DMS114 treated with DMSO at 0.1 percent for 48 hours (cell line): ENCODE measurements around the gene TIMD4.

Source experiments
- DNase-seq: peaks from one replicate; lab custom pipeline; 2025; ENCODE audit not compliant: unreplicated experiment; lab: John Stamatoyannopoulos, UW

Gene TIMD4

DNA sequence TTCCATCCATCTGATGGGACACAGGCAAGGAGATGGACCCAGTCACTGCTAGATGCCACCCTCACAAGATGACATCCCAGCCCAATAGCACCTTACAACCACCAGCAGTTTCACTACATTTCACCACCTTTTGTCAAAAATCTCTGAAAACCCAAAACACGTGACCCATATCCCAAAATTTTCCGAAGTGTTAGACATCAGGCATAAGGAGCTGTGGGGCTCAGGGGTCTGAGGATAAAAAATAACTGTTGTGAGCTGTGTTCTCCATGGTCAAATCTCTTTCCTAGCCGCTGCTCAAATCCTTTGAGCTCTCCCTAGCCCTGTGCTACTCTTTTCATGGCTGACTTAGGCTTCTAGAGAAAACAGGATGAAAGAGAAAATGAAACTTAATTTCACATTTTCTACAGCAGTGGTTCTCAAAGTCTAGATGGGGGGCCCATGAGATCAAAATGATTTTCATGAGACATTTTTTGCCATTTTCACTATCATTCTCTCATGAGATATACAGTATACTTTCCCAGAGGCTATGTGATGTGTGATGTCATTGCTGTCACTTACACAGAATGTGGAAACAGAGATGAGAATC is 40.7 kb downstream of the TIMD4 start:
- no peak for DNase-seq

DNA sequence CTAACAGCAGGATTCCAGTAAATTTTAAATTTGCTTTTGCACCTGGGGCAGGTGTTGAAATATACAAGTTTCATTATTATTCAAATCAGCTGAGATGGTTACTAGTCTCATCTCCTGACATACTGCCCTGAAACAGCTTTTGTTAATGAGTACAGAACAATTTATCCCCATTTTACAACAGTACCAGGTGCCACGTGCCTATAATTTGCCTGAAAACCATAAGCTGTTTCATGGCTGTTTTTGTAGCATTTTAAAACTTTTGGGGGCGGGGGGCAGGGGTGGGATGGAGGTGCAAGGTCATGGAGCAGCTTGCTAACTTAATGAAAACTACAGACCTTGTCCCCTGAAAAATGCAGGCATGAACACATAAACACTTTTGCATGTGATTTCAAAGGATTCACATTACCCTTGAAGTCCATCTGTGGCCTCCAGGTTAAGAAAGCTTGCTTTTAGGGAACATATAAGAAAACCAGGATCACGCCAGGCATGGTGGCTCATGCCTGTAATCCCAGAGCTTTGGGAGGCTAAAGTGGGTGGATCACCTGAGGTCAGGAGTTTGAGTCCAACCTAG is 42.1 kb downstream of the TIMD4 start:
- no peak for DNase-seq

DNA sequence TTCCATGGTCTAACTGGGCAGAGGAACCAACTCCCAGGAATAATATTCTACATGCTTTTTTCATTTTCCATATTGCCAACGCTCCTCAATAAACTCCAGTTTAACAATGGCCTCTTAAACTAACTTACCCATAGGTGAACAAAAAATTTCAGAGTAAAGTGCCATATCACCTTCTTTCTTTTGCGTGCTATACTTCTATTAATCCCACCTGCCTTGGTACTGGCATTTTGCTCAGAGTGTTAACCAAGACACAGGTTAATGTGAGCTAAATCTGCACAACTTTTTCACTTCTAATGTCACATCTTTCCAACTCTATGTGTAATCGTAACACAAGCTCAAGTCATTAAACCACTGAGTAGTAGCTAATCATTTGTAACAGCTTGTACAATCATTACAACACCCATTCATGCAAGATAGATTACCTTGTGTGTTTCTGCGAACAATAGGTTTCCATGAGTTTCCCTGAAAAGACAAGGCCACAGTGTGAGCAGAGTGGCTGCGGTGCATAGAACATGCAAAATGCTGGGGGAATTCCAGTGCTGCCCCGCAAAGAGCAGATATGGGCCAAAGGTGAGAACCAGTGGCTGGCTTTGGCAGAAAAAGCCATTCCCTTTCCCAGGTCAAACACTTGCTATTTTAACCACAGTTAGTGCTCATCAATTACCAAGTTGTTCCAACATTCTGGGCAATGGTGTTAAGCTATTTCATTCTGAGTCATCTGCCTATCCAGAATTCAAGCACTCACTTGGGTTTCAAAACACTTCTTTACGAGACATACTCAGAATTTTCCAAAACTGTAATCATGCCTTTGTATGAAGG is 42.8 kb downstream of the TIMD4 start:
- DNase-seq: no peak

DNA sequence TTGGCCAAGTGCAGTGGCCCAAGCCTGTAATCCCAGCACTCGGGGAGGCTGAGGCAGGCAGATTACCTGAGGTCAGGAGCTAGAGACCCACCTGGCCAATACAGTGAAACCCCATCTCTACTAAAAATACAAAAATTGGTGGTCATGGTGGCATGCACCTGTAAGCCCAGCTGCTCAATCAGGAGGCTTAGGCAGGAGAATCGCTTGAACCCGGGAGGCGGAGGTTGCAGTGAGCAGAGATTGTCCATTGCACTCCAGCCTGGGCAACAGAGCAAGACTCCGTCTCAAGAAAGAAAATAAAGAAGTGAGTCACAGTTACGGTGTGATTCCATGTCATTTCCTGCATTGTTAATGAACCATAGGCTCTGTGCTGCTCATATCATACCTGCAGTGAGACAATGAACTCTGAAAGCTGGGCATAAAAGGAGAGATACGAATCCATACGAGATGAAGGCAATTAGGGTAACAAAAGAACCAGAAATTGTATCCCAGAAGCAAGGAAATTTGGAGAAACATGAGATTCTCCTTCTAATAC is 44.6 kb downstream of the TIMD4 start:
- no peak for DNase-seq

DNA sequence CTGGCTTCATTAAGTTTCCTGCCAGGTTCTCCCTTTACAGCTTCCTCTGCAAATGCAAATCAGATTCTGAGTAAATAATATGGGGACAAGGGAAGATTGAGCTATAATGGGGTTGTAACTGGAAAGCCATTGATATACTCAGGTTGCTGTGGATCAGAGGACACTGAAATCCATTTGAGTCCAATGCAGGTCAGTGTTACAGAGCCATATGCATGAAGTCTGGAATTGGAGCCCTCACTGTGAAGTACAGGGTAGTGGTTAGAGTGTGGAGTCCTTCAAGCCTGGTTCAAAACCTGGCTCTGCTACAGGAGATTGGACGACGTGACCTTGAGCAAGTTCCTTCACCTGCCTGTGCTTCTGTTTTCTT is 48.7 kb downstream of the TIMD4 start:
- DNase-seq: no peak

DNA sequence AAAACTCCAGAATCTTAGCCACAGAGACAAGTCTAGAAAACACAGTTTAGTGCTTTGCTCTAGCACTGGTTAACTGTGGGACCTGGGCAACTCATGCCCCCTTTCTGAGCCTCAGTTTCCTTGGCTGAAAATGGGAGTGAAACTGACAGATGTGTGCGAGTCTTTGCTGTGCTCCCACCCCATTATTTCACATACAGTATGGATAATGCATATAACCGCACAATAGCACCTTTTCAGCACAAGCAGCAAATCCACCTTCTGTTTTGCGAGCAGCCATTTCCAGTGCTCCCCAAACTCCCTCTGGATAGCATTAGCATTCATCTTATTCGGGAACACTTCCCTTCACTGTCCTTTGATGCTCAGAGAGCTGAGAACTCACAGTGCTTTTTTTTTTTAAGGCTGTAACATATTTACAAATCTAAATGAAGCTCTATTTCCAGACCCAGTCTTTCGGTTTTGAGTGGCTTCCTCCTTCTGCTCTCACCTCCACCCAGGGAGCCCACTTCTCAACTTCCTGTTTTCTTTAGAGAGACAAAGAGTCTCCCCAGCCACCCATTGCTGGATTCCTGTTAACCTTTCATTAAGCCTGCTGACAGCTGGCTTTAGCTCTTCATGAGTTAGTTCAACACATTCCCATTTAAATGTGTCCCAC is 49.2 kb downstream of the TIMD4 start:
- DNase-seq: no peak

DNA sequence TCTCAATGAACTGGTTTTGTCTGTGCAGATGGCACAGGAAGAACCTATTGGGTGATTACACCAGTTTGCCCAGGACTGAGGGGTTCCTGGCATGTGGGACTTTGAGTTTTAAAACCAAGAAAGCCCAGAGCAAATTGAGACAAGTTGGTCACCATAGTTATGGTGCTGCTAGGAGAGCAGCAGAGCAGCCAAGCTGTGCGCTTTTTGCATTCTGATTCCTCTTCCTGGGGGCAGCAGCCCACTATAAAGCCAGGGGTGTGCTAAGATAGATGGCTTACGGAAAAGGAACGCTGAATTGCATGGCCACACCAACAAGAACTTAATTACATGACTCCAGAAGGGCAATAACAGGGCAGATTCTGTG is 49.7 kb downstream of the TIMD4 start:
- DNase-seq: no peak

DNA sequence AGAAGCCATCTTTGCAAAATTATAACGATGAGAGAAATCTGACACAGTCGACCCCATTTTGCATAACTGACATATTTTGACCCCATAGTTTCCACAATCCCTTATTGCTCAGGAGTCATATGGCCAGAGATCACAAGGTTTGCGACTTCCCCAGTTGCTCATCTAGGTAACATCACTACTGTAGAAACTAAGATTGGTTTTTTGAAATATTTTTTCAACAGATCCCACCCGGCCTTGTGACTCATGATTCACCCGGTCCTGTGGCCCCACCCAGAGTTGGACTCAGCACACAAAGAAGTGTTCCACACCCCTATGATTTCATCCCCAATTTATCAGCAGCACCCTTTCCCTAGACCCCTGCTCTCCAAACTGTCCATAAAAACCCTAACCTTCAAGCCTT is 50.2 kb downstream of the TIMD4 start:
- no peak for DNase-seq

DNA sequence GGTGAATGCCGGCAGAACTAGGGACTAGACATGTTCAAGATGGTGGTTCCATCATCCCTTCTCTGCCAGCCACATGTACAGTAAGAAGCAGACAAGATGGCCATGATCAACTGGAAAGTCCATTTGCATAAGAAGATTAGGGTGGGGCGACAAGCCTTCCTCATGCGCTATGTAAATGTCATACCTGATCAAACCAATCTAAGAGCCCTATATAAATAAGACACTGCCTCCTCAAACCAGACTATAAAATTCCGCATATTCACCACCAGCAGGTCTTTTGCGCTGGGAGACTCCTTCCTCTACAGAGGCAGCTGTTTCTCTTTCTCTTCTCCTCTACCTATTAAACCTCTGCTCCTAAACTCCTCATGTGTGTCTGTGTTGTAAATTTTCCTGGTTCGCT is 53.8 kb downstream of the TIMD4 start:
- no peak for DNase-seq

DNA sequence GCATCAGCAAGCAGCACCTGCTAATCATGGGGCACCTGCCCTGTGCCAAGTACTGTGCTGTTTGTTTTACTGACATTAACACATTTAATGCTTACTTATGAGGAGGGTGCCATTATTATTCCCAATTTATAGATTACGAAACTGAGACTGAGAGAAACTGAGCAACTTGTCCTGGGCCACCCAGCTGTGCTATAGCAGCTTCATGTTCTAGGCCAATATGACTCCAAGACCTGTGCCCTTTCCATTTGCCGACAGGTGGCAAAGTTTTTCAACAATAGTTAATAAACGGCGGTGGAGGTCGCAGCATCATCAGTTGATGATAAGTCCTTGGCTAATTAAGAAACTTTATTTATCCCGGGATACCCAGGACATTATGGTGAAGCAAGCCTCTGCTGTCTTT is 55.4 kb downstream of the TIMD4 start:
- no peak for DNase-seq

DNA sequence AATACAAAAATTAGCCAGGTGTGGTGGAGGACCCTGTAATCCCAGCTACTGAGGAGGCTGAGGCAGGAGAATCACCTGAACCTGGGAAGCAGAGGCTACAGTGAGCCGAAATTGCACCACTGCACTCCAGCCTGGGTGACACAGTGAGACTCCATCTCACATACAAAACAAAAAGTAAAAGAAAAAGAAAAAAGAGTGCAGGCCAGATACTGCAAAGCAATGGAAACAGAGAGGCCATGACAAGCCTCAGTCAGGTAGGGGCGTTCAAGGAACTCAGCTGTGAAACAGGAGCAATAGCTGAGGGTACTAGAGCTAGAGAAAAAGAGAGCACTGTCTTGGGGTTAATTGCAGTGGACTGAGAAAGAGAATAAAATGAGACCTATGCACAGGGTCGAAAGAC is 56.2 kb downstream of the TIMD4 start:
- DNase-seq: no peak

DNA sequence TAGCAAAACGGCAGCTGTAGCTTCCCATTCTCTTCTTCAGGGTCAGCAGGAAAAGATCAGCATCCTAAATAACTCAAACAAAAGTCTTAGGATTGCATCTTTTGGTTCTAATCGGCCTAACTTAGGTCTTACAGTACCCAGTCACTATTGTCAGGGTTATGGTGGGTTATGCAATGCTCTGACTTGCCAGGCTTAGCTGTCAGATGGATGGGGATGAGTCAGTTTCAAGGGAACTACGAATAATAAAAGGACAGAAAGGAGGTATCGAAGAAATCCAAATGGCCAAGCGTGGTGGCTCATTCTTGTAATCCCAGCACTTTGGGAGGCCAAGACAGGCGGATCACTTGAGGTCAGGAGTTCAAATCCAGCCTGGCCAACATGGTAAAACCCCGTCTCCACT is 66.5 kb downstream of the TIMD4 start:
- DNase-seq: no peak

DNA sequence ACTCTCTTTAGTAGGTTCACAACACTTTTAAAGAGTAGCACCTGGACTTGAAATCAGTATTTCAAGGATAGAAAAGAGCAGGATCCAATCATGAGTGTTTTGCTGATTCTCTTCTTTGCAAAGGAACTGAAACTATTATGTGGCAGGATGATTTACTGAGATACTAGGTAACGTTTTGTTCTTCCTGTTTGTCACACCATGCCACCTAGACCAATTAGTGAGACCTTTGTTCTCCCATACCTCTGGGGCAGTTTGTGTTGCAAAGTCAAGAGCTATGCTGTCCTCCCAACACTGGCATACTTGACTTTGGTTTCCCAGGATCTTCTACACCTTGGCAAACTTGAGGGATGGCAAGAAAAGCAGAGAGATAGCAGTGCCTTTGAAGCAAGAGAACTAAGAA is 69.5 kb downstream of the TIMD4 start:
- no peak for DNase-seq

DNA sequence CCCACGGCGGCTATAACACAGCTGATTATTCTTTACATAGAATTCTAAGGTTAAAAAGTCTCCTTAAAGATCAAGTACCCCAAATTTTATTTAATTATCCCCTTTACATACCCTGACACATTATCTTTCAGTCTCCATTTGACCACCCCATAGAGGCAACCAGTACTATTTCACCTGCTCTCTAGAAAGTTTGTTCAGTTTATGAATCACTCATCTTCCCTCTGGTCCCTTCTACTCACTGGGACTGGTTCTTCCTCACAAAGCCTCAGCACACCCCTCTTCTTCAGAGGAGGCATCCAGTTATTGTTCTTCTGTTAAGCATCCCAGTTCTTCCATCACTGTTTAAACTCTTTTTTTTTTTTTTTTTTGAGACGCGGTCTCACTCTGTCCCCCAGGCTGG is 70.2 kb downstream of the TIMD4 start:
- DNase-seq: no peak

DNA sequence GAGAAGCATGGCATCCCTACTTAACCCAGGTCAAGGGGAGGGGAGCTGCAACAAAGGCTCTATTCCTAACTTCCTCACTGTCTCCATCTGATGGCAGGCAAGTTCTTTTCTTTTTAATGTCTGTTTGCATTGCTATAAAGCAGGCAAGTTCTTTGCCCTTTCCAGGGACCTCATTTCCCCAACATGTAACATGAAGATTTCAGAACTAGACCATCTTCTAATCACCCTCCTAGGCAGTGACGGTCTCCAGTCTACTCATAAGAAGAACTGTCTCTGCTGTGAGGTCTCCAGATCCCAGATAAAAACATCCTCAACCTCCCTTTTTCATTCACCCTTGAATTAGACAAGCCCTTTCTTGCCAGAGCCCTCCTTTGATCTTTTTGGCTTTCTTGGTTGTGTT is 70.8 kb downstream of the TIMD4 start:
- DNase-seq: no peak

DNA sequence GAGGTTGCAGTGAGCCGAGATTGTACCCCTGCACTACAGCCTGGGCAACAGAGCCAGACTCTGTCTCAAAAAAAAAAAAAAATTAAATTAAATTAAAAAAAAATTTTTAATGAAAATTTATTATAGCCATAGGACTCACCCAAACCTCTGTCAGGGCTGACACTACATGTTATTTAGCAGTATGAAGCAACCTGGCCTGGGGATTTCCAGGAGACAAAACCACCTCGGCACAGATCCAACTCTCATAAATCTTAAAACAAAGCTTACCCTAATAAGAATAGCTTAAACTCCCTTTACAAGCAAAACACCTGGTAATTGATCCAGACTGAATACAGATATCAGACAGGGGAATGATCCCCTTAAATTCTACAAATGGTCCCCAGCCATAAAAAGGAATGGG is 74.5 kb downstream of the TIMD4 start:
- no peak for DNase-seq

DNA sequence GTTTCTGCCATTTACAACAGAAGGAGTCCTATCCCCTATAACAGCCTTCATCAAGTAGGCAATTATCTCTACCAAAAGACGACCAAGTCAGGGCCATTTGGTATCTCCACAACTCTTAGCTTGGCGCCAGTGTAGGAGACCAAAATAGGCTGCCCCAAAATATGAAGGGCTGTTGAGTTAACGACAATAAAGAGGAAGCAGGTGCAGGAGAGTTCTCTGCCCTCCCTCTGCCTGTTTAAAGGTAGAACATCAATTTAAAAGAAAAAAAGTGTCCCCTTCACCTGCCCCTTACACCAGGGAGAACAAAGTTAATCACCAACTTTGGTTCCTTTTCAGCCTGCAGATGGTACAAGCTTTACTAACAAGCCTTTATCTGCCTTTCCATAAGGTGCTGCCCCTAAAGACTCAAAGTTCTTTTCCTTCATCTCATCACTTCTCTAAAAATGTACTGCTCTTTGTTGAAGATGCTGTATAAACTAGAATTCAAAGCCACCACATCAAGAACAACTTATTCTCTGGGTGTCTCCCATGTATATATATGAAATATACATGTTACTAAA is 79.6 kb downstream of the TIMD4 start:
- no peak for DNase-seq

DNA sequence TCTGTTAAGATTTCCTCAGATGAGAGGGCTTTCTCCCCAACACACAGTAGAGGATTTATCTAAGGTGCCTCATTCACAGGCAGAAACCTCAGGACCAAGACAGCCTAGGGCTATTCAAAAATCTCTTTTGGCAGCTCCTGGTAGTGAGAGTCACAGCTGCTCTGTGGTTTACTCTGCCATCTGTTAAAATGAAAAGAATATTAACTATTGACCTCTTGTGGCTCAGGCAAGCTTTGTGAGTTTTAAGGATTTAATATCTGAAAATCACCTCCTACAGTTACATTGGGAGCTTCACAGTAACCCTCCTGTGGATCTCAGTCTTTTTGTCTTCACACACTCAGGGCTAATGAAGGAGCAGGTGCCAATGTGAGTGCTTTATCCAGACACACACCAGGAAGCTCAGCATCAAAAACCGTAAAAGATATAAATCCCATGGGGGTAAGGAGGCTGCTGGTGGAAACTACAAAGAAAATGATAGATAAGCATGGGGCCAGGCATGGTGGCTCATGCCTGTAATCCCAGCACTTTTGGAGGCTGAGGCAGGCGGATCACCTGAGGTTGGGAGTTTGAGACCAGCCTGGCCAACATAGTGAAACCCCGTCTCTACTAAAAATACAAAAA is 83.3 kb downstream of the TIMD4 start:
- DNase-seq: no peak

DNA sequence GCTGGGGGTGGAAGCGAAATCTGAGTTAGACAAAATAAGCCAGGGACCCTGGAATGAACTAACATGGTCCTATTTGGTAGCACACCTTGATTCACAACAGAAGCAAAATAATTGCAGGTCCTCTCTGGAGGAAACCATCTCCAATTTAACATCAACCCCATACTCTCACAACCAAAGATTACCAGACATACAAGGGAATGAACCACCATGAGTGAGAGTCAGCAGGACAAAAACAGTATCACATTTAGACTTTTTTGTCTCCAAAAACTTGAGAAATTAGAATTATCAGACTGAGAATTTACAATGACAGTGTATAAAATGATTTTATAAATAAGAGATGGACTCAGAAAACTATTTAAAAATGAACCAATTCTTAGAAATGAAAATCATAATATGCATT is 91.8 kb downstream of the TIMD4 start:
- DNase-seq: no peak

DNA sequence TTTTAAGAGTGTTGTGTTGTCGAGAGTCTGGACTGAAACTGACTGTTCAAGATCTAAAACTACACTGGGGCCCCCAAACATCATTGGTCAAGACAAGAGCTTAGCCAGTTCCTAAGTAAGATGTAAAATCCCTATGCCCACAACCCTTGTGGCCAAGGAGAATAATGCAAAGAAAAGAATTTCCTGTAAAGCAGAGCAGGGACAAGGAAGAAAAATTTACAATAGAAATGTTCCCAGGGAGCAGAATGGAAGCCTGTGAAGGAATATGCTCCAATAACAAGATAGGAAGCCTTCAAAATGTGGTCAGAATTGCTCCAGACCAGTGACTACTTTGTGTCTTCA is 92.6 kb downstream of the TIMD4 start:
- no peak for DNase-seq
